Keratinocyte (primary cell): ENCODE measurements around the gene PLXNB1. TPM values are rescaled to one million over a fixed set of nuclear protein-coding genes. Genes with fewer than 3 reads are reported as not detected.

Experiments used
- DNase-seq: peaks from one replicate; pipeline ENCODE4 v3.0.0-alpha.2; 2011; ENCODE audit warnings: low read depth, missing footprints, low spot score
- FAIRE-seq: peaks from 2 replicates; lab custom pipeline; 2011; peaks lifted over from hg19 to GRCh38; lab: Jason Lieb, UNC
- H2AFZ ChIP-seq: 2 replicates; pipeline ENCODE4 v1.6.0; 2012; ENCODE audit warnings: low read length, control low read depth, inconsistent platforms; ENCODE audit not compliant: control insufficient read depth
- H3K27ac ChIP-seq: 2 replicates; pipeline ENCODE4 v1.5.1; 2011; ENCODE audit warnings: low read length; ENCODE audit not compliant: control insufficient read depth, insufficient read depth
- H3K27me3 ChIP-seq: 3 replicates; pipeline ENCODE4 v1.6.0; 2011; ENCODE audit warnings: low read length; ENCODE audit not compliant: control insufficient read depth, insufficient read depth; ENCODE audit errors: extremely low read depth
- H3K36me3 ChIP-seq, 2 experiments: 2 replicates in 1 of 2; 3 replicates in 1 of 2; pipeline ENCODE4 v1.5.1; 2011; ENCODE audit warnings: low read length in 2 of 2, mild to moderate bottlenecking in 1 of 2; ENCODE audit not compliant: control insufficient read depth in 2 of 2, insufficient read depth in 2 of 2; ENCODE audit errors: extremely low read depth in 1 of 2
- H3K4me1 ChIP-seq: 3 replicates; pipeline ENCODE4 v1.5.1; 2011; ENCODE audit warnings: low read length; ENCODE audit not compliant: control insufficient read depth, insufficient read depth; ENCODE audit errors: extremely low read depth
- H3K4me2 ChIP-seq: 3 replicates; pipeline ENCODE4 v1.6.0; 2011; ENCODE audit warnings: low read depth, low read length; ENCODE audit not compliant: control insufficient read depth, insufficient read depth; ENCODE audit errors: extremely low read depth
- H3K4me3 ChIP-seq, 3 experiments: fragments of 200-600 bp in 1 of 3; sonication (generic) in 1 of 3; 2 replicates in 2 of 3; 3 replicates in 1 of 3; pipeline ENCODE4 v1.5.1; 2011 to 2016; ENCODE audit warnings: low read length in 3 of 3, mild to moderate bottlenecking in 3 of 3, control low read depth in 2 of 3, inconsistent platforms in 1 of 3, low read depth in 1 of 3, mixed read lengths in 1 of 3, mixed run types in 1 of 3, moderate library complexity in 1 of 3; ENCODE audit not compliant: control insufficient read depth in 2 of 3, insufficient read depth in 2 of 3; ENCODE audit errors: extremely low read depth in 1 of 3
- H3K79me2 ChIP-seq: 2 replicates; pipeline ENCODE4 v1.6.0; 2012; ENCODE audit warnings: low read length; ENCODE audit not compliant: control insufficient read depth, insufficient read depth
- H3K9ac ChIP-seq: 3 replicates; pipeline ENCODE4 v1.6.0; 2011; ENCODE audit warnings: low read length; ENCODE audit not compliant: control insufficient read depth, insufficient read depth; ENCODE audit errors: extremely low read depth
- H3K9me1 ChIP-seq: 3 replicates; pipeline ENCODE4 v1.6.0; 2011; ENCODE audit warnings: low read length; ENCODE audit not compliant: control insufficient read depth, insufficient read depth; ENCODE audit errors: extremely low read depth
- H3K9me3 ChIP-seq: 2 replicates; pipeline ENCODE4 v1.5.1; 2012; ENCODE audit warnings: low read depth, low read length; ENCODE audit not compliant: control insufficient read depth
- H4K20me1 ChIP-seq: 3 replicates; pipeline ENCODE4 v1.6.0; 2011; ENCODE audit warnings: low read length; ENCODE audit not compliant: control insufficient read depth, insufficient read depth; ENCODE audit errors: extremely low read depth
- CTCF ChIP-seq, 3 experiments: IDR thresholded peaks in 1 of 3; conservative IDR thresholded peaks in 1 of 3; optimal IDR thresholded peaks in 1 of 3; 2 replicates in 2 of 3; 3 replicates in 1 of 3; pipeline versions ENCODE3 to v1.5.1; 2011; ENCODE audit warnings: low read length in 3 of 3, mild to moderate bottlenecking in 3 of 3, moderate library complexity in 2 of 3, control low read depth in 1 of 3, inconsistent platforms in 1 of 3; ENCODE audit not compliant: insufficient read depth in 2 of 3; ENCODE audit errors: extremely low read depth in 1 of 3
- EZH2 ChIP-seq: IDR thresholded peaks from one replicate; pipeline ENCODE4 v1.6.1; 2012; ENCODE audit warnings: inconsistent platforms, mild to moderate bottlenecking, low read length, moderate library complexity
- dilution Hi-C: fragments of 300-500 bp; cut with MboI; formaldehyde crosslinking; loops from one replicate; pipeline ENCODE4 v1.7.0; 2020; ENCODE audit warnings: low sequenced_read_pairs; ENCODE audit not compliant: extremely low pct_ligation_motif_present
- polyA plus RNA-seq, 5 experiments: library from polyadenylated mRNA; depleted of rRNA in 3 of 5; stranded (reverse) in 3 of 5; stranded (forward) in 1 of 5; unstranded in 1 of 5; fragments of >200 nt; gene quantifications; 1 replicate in 1 of 5; 2 replicates in 3 of 5; 3 replicates in 1 of 5; pipeline versions ENCODE4 v1.2.1 to v1.2.3, GENCODE V29; 2011 to 2012; ENCODE audit warnings: missing spikeins in 2 of 5, low read depth in 1 of 5, low replicate concordance in 1 of 5

PLXNB1 gene
- polyA plus RNA-seq, 1 donor (not counting 4 experiments of a cell fraction or from before 2014, with no cell fraction given) = 83.0 TPM

DNA sequence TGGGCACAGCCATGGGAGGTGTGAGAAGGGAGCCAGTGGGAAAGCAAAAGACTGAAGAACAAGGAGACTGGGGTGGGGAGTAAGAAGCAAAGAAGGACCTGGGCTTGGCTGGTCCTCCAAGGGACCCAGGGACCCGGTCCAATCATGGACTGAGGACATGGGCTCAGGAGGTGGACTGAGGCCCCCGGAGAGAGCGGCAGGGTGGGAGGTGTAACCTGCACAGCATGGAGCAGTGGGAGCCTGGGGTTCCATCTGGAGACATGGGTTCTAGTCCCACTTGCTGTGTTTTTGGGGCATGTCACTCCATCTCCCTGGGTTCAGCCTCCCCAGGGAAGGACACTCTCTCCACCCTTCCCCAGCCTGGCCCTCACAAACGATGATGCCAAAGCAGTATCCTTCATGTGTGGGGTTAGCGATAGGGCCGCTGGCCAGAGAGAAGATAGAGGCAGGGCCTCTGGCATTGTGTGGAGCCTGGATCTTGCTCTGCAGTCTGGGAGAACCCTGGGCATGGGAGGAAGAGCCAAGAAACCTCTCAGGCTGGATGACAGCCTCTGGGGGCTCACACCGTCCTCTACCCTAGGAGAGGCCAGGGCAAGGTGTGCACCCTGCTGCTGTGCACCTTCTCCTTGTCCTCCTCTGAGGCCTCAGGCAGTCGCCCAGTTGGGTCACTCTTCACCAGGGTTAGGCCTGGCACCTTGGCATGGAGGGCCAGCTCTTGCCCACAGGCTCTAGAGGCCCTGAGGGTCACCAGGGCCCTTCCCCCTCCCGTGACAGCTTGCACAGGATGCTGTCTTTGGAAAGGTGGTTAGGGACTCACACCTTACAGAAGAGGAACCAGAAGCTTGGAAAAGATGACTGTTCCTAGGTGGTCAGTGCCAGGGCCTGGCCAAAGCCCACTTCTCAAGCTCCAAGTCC is 31.9 kb downstream of the PLXNB1 start:
- peaks cover 22% of the 10 kb centered on the region for H3K4me1 ChIP-seq
- no peaks in the 10 kb centered on the region for H3K79me2 ChIP-seq
- FAIRE-seq (no peak), DNase-seq (no peak)
- no peak overlapping the region for H3K4me3 ChIP-seq
- dilution Hi-C loops = no loop called here
- TF ChIP-seq EZH2 = no peak
- no peak for TF ChIP-seq CTCF (optimal IDR thresholded peaks at IDR 0.05 in 1 of 3, IDR thresholded peaks at IDR 0.05 in 1 of 3, conservative IDR thresholded peaks at IDR 0.05 in 1 of 3; ENCODE audit: extremely low read depth in 1 of 3, insufficient read depth in 2 of 3, low read length in 3 of 3)
- no peak overlapping the region for H3K4me2 ChIP-seq
- no peak overlapping the region for H3K27ac ChIP-seq
- H4K20me1 ChIP-seq = no peaks in the 10 kb centered on the region
- H3K36me3 ChIP-seq = peaks cover 6 to 13% of the 10 kb centered on the region in 2 experiments
- no peaks in the 10 kb centered on the region for H3K9me1 ChIP-seq
- no peak overlapping the region for H2AFZ ChIP-seq
- no peak overlapping the region for H3K9ac ChIP-seq
- no peaks in the 10 kb centered on the region for H3K9me3 ChIP-seq
- H3K27me3 ChIP-seq = no peaks in the 10 kb centered on the region

- TF ChIP-seq CTCF (optimal IDR thresholded peaks at IDR 0.05 in 1 of 3, IDR thresholded peaks at IDR 0.05 in 1 of 3, conservative IDR thresholded peaks at IDR 0.05 in 1 of 3; ENCODE audit: extremely low read depth in 1 of 3, insufficient read depth in 2 of 3, low read length in 3 of 3) = no peak
- no peak for TF ChIP-seq EZH2
- no peak for DNase-seq
- no peak for FAIRE-seq
Observed at GRCh38 chr3:48395714-48396113, 34.2 kb downstream of the PLXNB1 start.

More at GRCh38 chr3:48395714-48396113, 34.2 kb downstream of the PLXNB1 start:
- Histone ChIP-seq H3K36me3 (no peaks in the 10 kb centered on the region), H3K4me2 (no peak overlapping the region), H3K9ac (no peak overlapping the region), H3K9me3 (no peaks in the 10 kb centered on the region), H3K9me1 (no peaks in the 10 kb centered on the region), H3K4me1 (no peaks in the 10 kb centered on the region), H2AFZ (no peak overlapping the region), H3K27me3 (no peaks in the 10 kb centered on the region), H3K4me3 (no peak overlapping the region), H3K79me2 (no peaks in the 10 kb centered on the region), H3K27ac (no peak overlapping the region), H4K20me1 (no peaks in the 10 kb centered on the region)
- dilution Hi-C loops = no loop called here
